Measurements from ENCODE around the gene ADARB2. TPM values are rescaled to one million over a fixed set of nuclear protein-coding genes. Genes with fewer than 3 reads are reported as not detected.

The ADARB2 gene
- total and polyA plus RNA-seq, 10 of the 15 experiments (the other 5 are each of a cell fraction or from before 2014, with no cell fraction given): 0.02 to 4.1 (median 0.76) TPM

DNA sequence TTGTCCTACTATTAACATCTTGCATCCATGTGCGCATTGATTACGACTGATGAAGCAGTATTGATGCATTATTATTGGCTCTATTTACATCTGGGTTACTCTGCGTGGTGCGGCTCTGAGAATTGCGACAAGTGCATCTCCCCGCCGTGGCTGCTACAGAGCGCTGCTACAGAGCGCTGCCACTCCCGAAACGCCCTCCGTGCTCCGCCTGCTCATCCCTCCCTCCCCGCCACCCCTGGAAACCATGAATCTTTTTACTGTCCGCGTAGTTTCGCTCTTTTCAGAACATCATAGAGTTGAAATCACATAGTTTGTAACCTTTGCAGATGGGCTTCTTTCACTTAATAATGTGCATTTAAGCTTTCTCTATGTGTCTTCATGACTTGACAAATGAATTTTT, 74.1 kb downstream of the ADARB2 start:
- no peak overlapping the region for H3K4me3 ChIP-seq
- intact Hi-C loops (cut with micrococcal nuclease; ENCODE audit: unreplicated experiment): loop anchor here (5.0 to 10.0 kb wide), 2 partner anchors 74 to 238 kb away; partner anchors contain the start of gene ADARB2
- no peaks in the 10 kb centered on the region for H3K9me3 ChIP-seq (replicated peaks; ENCODE audit: control insufficient read depth, insufficient read depth, low read length)
- no peaks in the 10 kb centered on the region for H3K27me3 ChIP-seq (replicated peaks in 1 of 2; ENCODE audit: control insufficient read depth in 2 of 2, insufficient read depth in 2 of 2, low read length in 1 of 2)
- POLR2A ChIA-PET: no interaction called here
- H3K9ac ChIP-seq (ENCODE audit: control insufficient read depth, insufficient read depth, low read length): no peak overlapping the region
- no peak overlapping the region for H3K27ac ChIP-seq (ENCODE audit: control insufficient read depth, insufficient read depth)
- H4K20me1 ChIP-seq (ENCODE audit: control insufficient read depth, insufficient read depth): no peaks in the 10 kb centered on the region
- ATAC-seq (no peak), FAIRE-seq (no peak), DNase-seq (ENCODE audit: low read depth, low spot score) (no peak)
- no peak overlapping the region; the same call in 1 of the 2 replicates for H3K4me2 ChIP-seq (ENCODE audit: control insufficient read depth, insufficient read depth)
- CTCF ChIA-PET: interaction anchor here (1.0 kb wide), 1 partner anchor 69 kb away, joined by 3 read pairs; no protein-coding TSS in a partner anchor
- TF ChIP-seq SIN3A (IDR thresholded peaks at IDR 0.05; ENCODE audit: low read depth, low read length) (no peak), ZBED1 (IDR thresholded peaks at IDR 0.05; ENCODE audit: borderline replicate concordance) (no peak), PAX5 (IDR thresholded peaks at IDR 0.05; ENCODE audit: borderline replicate concordance, low read depth, low read length) (no peak), FOXK2 (IDR thresholded peaks at IDR 0.05) (no peak), PAX8 (IDR thresholded peaks at IDR 0.05) (no peak), WRNIP1 (IDR thresholded peaks at IDR 0.05; ENCODE audit: borderline replicate concordance, low read depth, low read length) (no peak), LARP7 (IDR thresholded peaks at IDR 0.05) (no peak), GABPA (IDR thresholded peaks at IDR 0.05; ENCODE audit: low read depth) (no peak), MYB (IDR thresholded peaks at IDR 0.05; ENCODE audit: borderline replicate concordance, low read depth, low read length) (no peak), NFYB (IDR thresholded peaks at IDR 0.05; ENCODE audit: insufficient read depth, low read depth, low read length) (no peak), E2F8 (IDR thresholded peaks at IDR 0.05; ENCODE audit: low read depth, partially characterized antibody) (no peak), SIX5 (IDR thresholded peaks at IDR 0.05; ENCODE audit: low read depth, low read length, severe bottlenecking) (no peak), ZNF24 (IDR thresholded peaks at IDR 0.05) (no peak), ATF7 (IDR thresholded peaks at IDR 0.05; ENCODE audit: low read depth) (no peak)
- TF ChIP-seq, protein P1, sequence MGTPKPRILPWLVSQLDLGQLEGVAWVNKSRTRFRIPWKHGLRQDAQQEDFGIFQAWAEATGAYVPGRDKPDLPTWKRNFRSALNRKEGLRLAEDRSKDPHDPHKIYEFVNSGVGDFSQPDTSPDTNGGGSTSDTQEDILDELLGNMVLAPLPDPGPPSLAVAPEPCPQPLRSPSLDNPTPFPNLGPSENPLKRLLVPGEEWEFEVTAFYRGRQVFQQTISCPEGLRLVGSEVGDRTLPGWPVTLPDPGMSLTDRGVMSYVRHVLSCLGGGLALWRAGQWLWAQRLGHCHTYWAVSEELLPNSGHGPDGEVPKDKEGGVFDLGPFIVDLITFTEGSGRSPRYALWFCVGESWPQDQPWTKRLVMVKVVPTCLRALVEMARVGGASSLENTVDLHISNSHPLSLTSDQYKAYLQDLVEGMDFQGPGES (IDR thresholded peaks at IDR 0.05): no peak
- TF ChIP-seq, protein P2, sequence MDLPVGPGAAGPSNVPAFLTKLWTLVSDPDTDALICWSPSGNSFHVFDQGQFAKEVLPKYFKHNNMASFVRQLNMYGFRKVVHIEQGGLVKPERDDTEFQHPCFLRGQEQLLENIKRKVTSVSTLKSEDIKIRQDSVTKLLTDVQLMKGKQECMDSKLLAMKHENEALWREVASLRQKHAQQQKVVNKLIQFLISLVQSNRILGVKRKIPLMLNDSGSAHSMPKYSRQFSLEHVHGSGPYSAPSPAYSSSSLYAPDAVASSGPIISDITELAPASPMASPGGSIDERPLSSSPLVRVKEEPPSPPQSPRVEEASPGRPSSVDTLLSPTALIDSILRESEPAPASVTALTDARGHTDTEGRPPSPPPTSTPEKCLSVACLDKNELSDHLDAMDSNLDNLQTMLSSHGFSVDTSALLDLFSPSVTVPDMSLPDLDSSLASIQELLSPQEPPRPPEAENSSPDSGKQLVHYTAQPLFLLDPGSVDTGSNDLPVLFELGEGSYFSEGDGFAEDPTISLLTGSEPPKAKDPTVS (IDR thresholded peaks at IDR 0.05; ENCODE audit: low read depth, low read length): no peak
- H3K36me3 ChIP-seq (ENCODE audit: control insufficient read depth in 2 of 2, insufficient read depth in 2 of 2, low read length in 1 of 2): no peaks in the 10 kb centered on the region
- RAD21 ChIA-PET (ENCODE audit: unreplicated experiment): interaction anchor here (1.1 to 2.1 kb wide), 2 partner anchors 75 to 237 kb away, joined by 3 to 13 read pairs; partner anchors contain the start of gene ADARB2
- BruUV-seq (replicated peaks): no TSS peak
- H2AFZ ChIP-seq (ENCODE audit: control insufficient read depth, low read depth, low read length): no peak overlapping the region
- H3K4me1 ChIP-seq (ENCODE audit: control insufficient read depth, insufficient read depth, low read length): peaks cover 15% of the 10 kb centered on the region
- SMC1A ChIA-PET (ENCODE audit: uncharacterized antibody, unreplicated experiment): interaction anchor here (1.2 to 3.5 kb wide), 2 partner anchors 14 to 75 kb away, joined by 3 to 16 read pairs; no protein-coding TSS in a partner anchor
- WGBS (ENCODE audit: insufficient coverage, insufficient replicate concordance, low lambda C conversion rate, missing lambda C conversion rate): 80% methylated on average over 17 of the region's 17 CpGs
- no peaks in the 10 kb centered on the region for H3K79me2 ChIP-seq (ENCODE audit: control insufficient read depth, insufficient read depth, low read length)
- in situ Hi-C loops (cut with MboI): no loop called here

Data from GM12878 (cell line).